GM18498 (cell line): ENCODE measurements around the gene ZNF189.

Experiments used
- ATAC-seq: cut with Tn5 transposase; IDR thresholded peaks from one replicate; pipeline ENCODE4 v1.9.1; 2021; ENCODE audit warnings: mild to moderate bottlenecking, moderate library complexity; ENCODE audit not compliant: unreplicated experiment

ZNF189 gene

DNA sequence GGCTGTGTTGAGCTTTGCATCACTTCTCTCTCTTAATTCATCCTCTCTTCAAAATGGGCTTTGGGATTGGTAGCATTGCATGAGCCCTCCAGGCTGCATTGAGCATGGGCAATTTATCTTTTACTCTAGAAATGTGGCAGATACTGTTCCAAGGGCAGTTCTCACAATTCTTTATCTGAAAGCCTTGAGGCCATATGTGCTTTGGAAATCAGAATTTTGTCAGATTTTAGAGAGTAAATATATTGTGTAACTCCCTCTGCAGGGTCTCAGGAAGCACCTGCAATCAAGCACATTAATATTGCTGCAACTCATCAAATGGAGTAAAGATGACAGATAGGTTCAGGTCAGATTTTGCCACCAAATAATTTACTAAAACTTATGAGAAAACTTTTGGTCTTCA, 19.3 kb downstream of the ZNF189 start:
- no peak for ATAC-seq

DNA sequence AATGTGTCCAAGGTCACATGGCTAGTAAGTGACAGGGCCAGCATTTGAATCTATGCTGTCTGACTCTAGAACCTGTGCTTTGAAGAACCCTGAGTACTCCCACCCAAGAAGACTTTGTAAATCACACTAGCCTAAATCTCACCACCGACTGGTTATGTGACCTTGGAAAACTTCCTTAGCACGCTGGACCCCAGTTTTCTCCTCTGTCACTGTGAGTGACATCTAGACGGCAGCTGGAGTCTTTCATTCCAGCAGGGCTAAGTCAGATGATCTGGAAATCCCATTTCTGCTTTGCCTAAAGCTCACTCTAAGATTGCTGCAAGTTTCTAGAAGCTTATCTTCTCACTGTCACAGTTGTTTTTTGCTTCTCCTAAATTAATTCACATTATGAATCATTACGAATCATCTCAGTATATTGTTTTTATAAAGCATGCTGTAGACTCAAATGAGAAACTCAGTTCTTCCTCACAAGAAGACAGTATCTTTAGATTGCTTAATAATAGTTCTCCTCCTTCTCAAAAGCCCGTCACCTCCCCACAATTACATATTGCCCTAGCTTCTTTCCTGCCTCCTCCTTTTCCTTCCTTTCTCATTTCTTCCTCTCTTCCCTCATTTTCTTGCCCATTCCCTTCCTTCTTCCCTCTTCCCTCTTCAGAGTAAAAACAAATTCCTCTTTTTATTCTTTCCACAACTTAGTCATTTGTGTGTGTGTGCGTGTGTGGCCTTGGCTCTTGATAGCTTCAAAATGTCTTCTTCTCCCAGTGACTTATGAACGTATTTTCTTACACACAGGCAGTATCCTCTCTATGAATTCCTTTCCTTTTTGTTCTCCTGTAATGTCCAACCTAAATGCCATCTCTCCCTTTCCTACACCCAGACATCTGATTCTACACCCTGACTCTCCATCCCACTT, 20.1 kb downstream of the ZNF189 start:
- no peak for ATAC-seq

DNA sequence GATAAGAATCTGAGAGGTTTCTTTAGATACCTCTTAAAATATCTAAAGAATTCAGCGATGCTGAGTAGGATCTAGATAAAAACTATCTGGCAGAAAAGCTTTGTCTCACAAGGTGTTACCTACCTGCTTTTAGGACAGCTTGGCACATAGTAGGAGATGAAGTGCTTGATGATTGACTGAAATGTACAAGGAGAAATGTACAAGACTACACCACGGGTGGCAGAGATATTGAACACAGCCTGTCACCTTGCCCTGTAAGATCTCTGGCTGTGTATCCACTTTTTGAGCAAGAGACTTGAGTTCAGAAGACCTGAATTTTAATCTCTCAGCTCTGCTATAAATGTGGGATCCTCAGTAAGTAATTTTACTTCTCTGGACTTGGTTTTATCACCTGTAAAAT, 21.2 kb downstream of the ZNF189 start:
- no peak for ATAC-seq

DNA sequence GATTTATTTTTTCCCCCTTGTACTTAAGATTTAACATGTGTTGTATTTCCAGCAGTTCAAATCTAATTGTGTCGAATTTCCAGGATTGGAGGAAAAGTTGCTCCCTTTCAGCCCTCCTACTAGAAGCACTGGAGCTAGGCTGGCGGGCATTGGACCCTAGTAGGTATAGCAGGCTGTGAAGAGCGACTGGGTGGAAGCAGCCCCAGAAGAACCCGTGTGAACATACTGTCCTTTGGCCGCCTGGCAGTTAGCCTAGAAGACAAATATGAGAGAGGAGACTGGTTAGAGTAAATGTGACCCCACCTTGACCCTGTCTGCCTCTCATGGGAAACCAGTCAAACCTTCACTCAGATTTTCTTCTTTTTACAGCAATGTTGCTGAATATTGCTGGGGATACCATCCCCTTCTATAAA, 23.0 kb downstream of the ZNF189 start:
- no peak for ATAC-seq

DNA sequence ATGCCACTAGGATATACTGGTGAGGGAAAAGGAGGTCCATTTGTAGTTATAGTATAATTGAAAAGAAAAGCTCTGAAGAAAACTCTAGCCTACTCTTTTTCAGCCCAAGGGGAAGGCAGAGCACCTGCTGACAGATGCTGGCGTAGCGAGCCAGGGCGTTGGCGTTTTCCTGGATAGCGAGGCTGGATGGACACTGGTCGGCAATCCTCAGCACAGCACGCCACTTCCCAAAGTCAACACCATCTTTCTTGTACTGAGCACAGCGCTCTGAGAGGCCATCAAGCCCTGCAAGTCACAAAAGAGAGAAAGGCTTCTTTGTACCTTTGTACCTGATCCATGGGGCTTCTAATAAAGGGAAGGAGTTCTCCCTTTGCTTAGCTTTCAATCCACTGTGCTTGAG, 28.7 kb downstream of the ZNF189 start:
- ATAC-seq: no peak

DNA sequence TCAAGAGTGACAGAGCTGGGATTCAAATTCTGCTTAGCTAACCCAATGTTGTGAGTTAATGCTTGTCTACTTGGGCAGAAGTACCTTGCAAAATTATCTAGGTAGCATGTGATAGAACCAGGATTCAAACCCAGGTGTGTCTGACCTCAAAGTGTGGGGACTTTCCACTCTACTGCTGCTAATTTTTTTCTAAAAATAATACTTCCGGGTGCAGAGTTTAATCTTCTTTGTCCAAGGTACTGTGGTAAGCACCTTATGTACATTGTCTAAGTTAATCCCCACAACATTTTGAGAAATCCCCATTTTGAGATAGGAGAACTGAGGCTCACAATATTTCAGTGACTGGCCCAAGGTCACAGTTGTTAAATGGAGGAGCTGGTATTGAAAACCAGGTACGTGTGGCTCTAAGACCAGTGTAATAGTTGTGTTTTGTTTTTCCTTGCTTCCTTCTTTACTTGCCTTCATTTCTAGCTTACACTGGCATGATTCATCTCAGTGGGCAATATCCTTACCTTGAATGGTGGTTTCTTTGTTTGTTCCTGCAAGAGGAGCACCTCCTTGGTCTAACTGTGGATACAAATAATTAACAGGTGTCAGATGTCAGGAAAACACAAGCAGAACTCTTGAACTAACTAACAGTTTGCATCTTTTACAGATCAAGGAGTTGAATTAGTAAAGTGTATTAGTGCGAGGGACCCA, 29.5 kb downstream of the ZNF189 start:
- ATAC-seq: peak; percentile 62

DNA sequence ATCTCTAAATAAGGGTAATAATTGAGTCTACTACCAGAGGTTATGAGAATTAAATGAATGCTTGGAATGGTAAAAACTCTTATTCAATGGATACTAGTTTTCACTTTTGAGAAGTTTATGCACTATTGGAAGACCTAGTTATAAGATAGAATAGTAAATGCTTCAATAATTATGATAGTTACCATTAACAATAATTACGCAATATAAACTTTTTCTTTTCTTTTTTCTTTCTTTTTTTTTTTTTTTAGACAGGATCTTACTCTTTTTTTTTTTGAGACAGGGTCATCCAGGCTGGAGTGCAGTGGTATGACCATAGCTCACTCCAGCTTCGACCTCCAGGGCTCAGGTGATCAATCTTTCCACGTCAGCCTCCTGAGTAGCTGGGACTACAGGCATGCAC, 30.3 kb downstream of the ZNF189 start:
- ATAC-seq: no peak

- no peak for ATAC-seq
Measured at GRCh38 chr9:101429736-101430135, 31.1 kb downstream of the ZNF189 start.

DNA sequence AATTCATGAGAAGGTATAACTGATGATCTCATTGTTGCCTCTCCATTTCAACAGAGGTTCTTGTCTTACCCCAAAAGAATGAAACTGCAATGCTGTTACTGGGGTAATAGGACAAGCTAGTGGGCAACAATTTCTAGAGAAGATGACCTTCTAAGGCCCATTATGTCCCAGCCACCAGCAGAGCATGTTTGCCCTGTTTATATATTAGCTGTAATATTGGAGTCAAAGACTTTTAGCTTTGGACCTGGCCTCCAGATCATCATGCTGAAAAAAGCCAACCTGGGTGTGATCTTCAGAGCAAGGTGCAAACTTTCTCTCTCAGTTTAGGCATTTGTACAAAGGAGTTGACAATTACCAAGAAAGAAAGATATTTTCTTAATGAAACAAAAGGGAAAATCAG, 33.5 kb downstream of the ZNF189 start:
- ATAC-seq: no peak

DNA sequence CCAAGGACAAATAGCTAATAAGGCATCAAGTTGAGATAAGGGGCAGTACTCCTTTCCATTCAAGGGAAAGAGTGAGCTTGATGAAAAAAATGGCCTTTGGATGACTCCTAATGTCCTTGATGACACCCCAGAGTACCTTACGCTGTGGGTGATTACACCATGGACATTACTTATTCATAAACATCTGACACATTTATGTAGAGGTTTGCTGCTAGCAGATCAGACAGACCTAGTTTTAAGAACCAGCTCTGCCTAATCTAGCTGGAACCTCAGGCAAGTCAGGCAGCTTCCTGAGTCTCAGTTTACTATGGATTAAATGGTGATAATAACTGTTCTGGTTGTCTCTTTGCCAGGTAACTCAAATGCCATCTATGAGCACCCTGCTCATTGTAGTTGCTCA, 34.1 kb downstream of the ZNF189 start:
- no peak for ATAC-seq

- no peak for ATAC-seq
Measured at GRCh38 chr9:101433229-101433628, 34.6 kb downstream of the ZNF189 start.

GRCh38 chr9:101434998-101435397, 36.3 kb downstream of the ZNF189 start:
- no peak for ATAC-seq

DNA sequence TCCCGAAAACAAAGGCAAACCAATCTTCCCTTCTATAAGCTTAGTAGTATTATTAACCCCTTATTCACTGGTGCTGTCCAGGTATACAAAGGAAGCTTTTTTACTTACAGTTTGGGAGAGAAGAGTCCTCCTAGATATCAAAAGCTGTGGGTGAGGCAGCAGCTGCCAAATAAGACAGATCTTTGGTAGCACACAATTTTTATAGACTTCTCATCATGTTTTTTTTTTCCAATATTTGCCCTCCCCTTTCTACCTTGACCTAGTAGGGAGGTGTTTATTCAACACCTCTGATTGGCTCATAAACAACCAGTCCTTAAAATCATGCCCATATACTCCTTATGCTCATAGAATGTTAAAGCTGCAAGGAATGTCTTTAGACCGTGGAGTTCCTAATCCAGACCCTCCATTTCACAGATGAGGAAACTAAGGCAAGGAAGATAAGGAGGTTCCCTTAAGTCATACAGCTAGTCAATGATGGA, 37.0 kb downstream of the ZNF189 start, which contains the start of gene ALDOB:
TSS of gene ALDOB (minus strand) at position 174 of the 479 bp plus-strand sequence. CDS start 4,887 bp downstream, outside the sequence.
- no peak for ATAC-seq

- ATAC-seq: no peak
Measured at GRCh38 chr9:101437806-101438232, 39.2 kb downstream of the ZNF189 start.

GRCh38 chr9:101438523-101438922, 39.9 kb downstream of the ZNF189 start:
- no peak for ATAC-seq

- ATAC-seq: no peak
Measured at GRCh38 chr9:101440714-101441230, 42.1 kb downstream of the ZNF189 start.

DNA sequence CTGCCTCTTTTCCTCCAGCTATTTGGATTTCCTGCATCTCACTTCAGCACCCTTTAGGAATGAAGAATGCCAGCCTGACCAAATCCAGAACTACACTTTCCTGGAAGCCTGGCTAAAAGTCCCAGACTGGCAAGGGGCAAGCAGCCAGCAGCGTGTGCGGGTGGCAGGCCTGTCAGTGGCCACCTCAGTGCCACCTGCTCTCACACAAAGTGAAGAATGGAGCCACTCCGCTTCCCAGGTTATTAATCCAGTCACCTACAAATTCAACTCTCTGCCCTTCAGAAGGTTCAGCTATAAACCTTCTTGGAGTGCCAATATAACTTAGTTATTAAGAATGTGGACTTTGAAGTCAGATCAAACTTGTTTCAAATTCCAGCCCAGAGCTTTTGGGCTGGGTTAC, 43.7 kb downstream of the ZNF189 start:
- ATAC-seq: no peak

DNA sequence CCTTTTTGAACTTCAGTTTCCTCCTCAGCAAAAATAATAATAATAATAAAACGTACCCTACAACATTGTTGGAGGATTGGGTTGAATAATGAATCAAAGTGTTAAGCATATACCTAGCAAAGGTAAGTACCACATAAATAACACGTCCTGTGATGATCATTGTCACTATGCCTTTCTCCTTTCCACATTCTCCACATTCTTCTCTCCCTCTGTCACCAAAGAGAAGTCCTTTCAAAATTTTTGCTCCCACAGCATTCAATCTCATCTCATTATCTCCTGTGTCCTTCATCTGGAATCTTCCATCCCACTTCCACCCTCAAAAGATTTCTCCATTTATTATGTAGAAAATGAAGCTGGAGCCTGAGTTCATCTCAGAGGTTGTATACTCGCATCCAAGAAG, 44.1 kb downstream of the ZNF189 start:
- ATAC-seq: no peak

GRCh38 chr9:101443364-101443771, 44.7 kb downstream of the ZNF189 start:
- ATAC-seq: no peak

DNA sequence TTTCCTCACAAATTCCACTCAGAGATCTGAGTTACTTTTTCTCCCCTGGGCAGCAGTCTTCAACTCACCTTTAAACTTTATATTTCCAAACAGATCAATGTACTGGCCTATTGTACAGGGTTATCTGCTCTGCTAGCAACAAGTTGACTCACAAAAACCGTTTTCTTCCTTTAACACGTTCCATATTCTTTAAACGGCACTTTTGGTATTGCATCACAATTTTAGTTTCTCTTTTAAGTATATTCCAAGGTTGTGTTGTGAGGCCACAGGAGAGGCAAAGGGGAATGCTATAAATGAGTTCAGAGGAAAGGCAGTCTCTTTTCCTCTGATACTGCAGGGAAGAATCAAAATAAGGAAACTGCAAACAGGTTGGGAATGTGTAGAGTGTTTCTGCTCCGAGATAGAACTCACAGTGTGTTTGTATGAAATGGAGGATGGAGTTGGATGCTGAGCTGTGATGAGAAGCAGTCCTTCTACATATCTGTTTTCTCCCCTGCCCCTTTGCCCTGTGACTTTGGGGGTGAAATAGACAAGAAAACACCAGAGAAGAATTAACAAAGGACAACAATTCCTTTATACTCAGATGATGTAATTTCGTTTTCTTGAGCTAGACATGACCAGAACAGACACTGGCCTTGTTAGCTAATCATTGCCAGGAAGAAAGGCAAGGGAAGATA, 46.8 kb downstream of the ZNF189 start:
- no peak for ATAC-seq

GRCh38 chr9:101446732-101447131, 48.1 kb downstream of the ZNF189 start:
- no peak for ATAC-seq
